ENCODE results near the gene RS1. TPM values are rescaled to one million over a fixed set of nuclear protein-coding genes. Genes with fewer than 3 reads are reported as not detected.

Gene RS1
- total RNA-seq, 1 experiment from 2014 or later = not detected

DNA sequence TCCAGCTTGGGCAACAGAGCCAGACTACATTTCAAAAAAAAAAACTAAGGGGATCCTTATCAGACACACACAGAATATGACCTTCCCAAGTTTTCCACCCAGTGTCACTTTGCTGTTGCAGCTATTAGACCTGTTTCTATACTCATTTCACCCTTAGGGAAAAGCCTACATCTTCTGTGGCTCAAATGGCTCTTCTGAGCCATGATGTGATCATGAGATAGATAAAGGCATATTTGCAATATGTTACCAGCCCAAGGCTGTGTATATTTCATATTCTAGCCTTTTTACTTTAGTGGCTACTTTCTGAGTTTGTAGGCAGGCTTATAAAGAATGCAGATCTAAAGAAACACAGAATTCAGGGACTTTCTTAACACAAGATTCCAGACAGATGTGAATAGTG, 19.3 kb downstream of the RS1 start:
- no peaks in the 10 kb centered on the region for H3K79me2 ChIP-seq (ENCODE audit: low read length)
- intact Hi-C loops (cut with micrococcal nuclease) = no loop called here
- CTCF ChIA-PET = no interaction called here
- H3K27me3 ChIP-seq (ENCODE audit: low read length) = no peaks in the 10 kb centered on the region
- H4K20me1 ChIP-seq (ENCODE audit: low read length) = no peaks in the 10 kb centered on the region
- TF ChIP-seq EZH2 (IDR thresholded peaks at IDR 0.05; ENCODE audit: low read length, unreplicated experiment) (no peak), EZH2phosphoT487 (IDR thresholded peaks at IDR 0.05; ENCODE audit: borderline replicate concordance, low read length) (no peak)
- TF ChIP-seq, protein P1, sequence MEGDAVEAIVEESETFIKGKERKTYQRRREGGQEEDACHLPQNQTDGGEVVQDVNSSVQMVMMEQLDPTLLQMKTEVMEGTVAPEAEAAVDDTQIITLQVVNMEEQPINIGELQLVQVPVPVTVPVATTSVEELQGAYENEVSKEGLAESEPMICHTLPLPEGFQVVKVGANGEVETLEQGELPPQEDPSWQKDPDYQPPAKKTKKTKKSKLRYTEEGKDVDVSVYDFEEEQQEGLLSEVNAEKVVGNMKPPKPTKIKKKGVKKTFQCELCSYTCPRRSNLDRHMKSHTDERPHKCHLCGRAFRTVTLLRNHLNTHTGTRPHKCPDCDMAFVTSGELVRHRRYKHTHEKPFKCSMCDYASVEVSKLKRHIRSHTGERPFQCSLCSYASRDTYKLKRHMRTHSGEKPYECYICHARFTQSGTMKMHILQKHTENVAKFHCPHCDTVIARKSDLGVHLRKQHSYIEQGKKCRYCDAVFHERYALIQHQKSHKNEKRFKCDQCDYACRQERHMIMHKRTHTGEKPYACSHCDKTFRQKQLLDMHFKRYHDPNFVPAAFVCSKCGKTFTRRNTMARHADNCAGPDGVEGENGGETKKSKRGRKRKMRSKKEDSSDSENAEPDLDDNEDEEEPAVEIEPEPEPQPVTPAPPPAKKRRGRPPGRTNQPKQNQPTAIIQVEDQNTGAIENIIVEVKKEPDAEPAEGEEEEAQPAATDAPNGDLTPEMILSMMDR (conservative IDR thresholded peaks at IDR 0.05; ENCODE audit: low read depth, low read length) = no peak
- no peaks in the 10 kb centered on the region for H3K4me1 ChIP-seq (ENCODE audit: insufficient read depth, low read length)
- H3F3A ChIP-seq (ENCODE audit: low read length, unreplicated experiment) = no peaks in the 10 kb centered on the region
- BruUV-seq (replicated peaks) = no TSS peak
- H3K4me2 ChIP-seq (ENCODE audit: low read length) = no peak overlapping the region
- no peak overlapping the region for H3K4me3 ChIP-seq (ENCODE audit: low read length)
- ATAC-seq (no peak), DNase-seq (no peak)
- H3K9ac ChIP-seq (ENCODE audit: low read length) = no peak overlapping the region
- no peak overlapping the region for H2AFZ ChIP-seq (ENCODE audit: low read length)
- H3K9me2 ChIP-seq (replicated peaks; ENCODE audit: low read length) = no peaks in the 10 kb centered on the region
- POLR2A ChIA-PET (ENCODE audit: unreplicated experiment) = no interaction called here
- no peaks in the 10 kb centered on the region for H3K9me3 ChIP-seq (ENCODE audit: low read length)
- H3K27ac ChIP-seq (ENCODE audit: low read length) = no peak overlapping the region
- no peaks in the 10 kb centered on the region for H3K36me3 ChIP-seq (ENCODE audit: low read depth, low read length)

DNA sequence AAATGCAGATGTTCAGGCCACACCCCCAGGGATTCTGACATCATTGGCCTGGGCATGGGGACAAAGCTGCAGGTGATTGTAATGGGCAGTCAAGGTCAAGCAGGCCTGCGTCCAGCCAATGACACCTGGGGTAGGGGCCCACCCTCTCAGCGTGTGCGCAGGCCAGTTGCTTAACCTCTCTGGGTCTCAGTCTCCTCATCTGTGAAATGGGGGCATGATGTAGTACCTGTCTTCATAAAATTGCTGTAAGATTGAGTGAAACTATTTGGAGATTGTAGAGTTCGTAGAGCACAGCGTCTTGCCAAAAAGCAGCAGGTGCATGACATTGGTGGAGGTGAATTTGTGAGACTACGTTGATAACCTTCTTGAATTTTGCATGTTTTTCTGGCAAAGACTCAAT, 21.2 kb downstream of the RS1 start:
- BruUV-seq (replicated peaks) = no TSS peak
- H3K4me3 ChIP-seq (ENCODE audit: low read length) = no peak overlapping the region
- no peak overlapping the region for H3K27ac ChIP-seq (ENCODE audit: low read length)
- no peaks in the 10 kb centered on the region for H3K9me3 ChIP-seq (ENCODE audit: low read length)
- no peaks in the 10 kb centered on the region for H3F3A ChIP-seq (ENCODE audit: low read length, unreplicated experiment)
- H4K20me1 ChIP-seq (ENCODE audit: low read length) = no peaks in the 10 kb centered on the region
- POLR2A ChIA-PET (ENCODE audit: unreplicated experiment) = no interaction called here
- no peaks in the 10 kb centered on the region for H3K9me2 ChIP-seq (replicated peaks; ENCODE audit: low read length)
- TF ChIP-seq, protein P1 (conservative IDR thresholded peaks at IDR 0.05; ENCODE audit: low read depth, low read length) = no peak
- no peak for TF ChIP-seq EZH2phosphoT487 (IDR thresholded peaks at IDR 0.05; ENCODE audit: borderline replicate concordance, low read length)
- TF ChIP-seq EZH2 (IDR thresholded peaks at IDR 0.05; ENCODE audit: low read length, unreplicated experiment) = no peak
- no peak overlapping the region for H3K9ac ChIP-seq (ENCODE audit: low read length)
- DNase-seq = no peak
- H3K27me3 ChIP-seq (ENCODE audit: low read length) = no peaks in the 10 kb centered on the region
- no peaks in the 10 kb centered on the region for H3K4me1 ChIP-seq (ENCODE audit: insufficient read depth, low read length)
- CTCF ChIA-PET = interaction anchor here (0.6 kb wide), 1 partner anchor 51 kb away, joined by 4 read pairs; no protein-coding TSS in a partner anchor
- no peak for ATAC-seq
- H3K4me2 ChIP-seq (ENCODE audit: low read length) = no peak overlapping the region
- H3K36me3 ChIP-seq (ENCODE audit: low read depth, low read length) = no peaks in the 10 kb centered on the region
- intact Hi-C loops (cut with micrococcal nuclease) = no loop called here
- no peaks in the 10 kb centered on the region for H3K79me2 ChIP-seq (ENCODE audit: low read length)
- no peak overlapping the region for H2AFZ ChIP-seq (ENCODE audit: low read length)

DNA sequence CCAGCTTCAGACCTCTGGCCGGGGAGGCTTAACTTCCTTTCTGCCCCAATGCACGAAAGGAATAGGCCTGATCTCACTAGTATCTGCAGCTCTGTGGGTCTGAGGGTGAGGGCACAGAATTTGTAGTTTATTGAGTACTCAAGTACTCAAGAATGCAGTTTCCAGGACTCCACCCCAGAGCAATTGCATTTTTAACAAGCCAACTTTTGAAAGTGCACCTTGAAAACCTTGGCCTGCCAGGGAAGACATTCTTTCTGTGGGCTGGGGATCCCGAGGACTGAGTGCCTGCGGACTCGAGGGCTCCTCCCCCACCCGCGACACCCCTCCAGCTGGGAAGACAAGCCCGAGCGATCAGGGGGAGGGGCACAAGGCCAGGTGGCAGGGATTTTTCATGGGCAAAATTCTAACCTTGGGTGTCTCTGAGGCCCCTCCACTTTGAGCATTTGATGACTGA, 22.4 kb downstream of the RS1 start:
- Histone ChIP-seq H2AFZ (ENCODE audit: low read length) (no peak overlapping the region), H3K79me2 (ENCODE audit: low read length) (no peaks in the 10 kb centered on the region), H3K9me3 (ENCODE audit: low read length) (no peaks in the 10 kb centered on the region), H3K36me3 (ENCODE audit: low read depth, low read length) (no peaks in the 10 kb centered on the region), H3K9me2 (replicated peaks; ENCODE audit: low read length) (no peaks in the 10 kb centered on the region), H3K4me3 (ENCODE audit: low read length) (no peak overlapping the region), H3F3A (ENCODE audit: low read length, unreplicated experiment) (no peaks in the 10 kb centered on the region), H3K27ac (ENCODE audit: low read length) (no peak overlapping the region), H3K4me1 (ENCODE audit: insufficient read depth, low read length) (no peaks in the 10 kb centered on the region), H3K27me3 (ENCODE audit: low read length) (no peaks in the 10 kb centered on the region), H3K4me2 (ENCODE audit: low read length) (no peak overlapping the region), H4K20me1 (ENCODE audit: low read length) (no peaks in the 10 kb centered on the region), H3K9ac (ENCODE audit: low read length) (no peak overlapping the region)
- CTCF ChIA-PET = no interaction called here
- intact Hi-C loops (cut with micrococcal nuclease) = no loop called here
- no peak for DNase-seq
- no TSS peak for BruUV-seq (replicated peaks)
- no peak for ATAC-seq
- POLR2A ChIA-PET (ENCODE audit: unreplicated experiment) = no interaction called here
- no peak for TF ChIP-seq EZH2 (IDR thresholded peaks at IDR 0.05; ENCODE audit: low read length, unreplicated experiment)
- TF ChIP-seq EZH2phosphoT487 (IDR thresholded peaks at IDR 0.05; ENCODE audit: borderline replicate concordance, low read length) = no peak
- TF ChIP-seq, protein P1 (conservative IDR thresholded peaks at IDR 0.05; ENCODE audit: low read depth, low read length) = no peak

Data from PC-3 (cell line).